CD14-positive monocyte (primary cell): Measurements from ENCODE around the gene HOXB5. TPM values are rescaled to one million over a fixed set of nuclear protein-coding genes. Genes with fewer than 3 reads are reported as not detected.

ENCODE experiments used
- DNase-seq, 3 donors: peaks; one replicate each; pipeline ENCODE4 v3.0.0-alpha.2; 2011 to 2022
- H2AFZ ChIP-seq: 2 replicates; pipeline ENCODE4 v1.6.0; 2012; ENCODE audit warnings: mild to moderate bottlenecking, low read depth, low read length, inconsistent platforms; ENCODE audit not compliant: insufficient read depth, poor library complexity, severe bottlenecking
- H3K27ac ChIP-seq, 2 donors: 1 replicate in 1 of 2; 2 replicates in 1 of 2; pipeline ENCODE4 v1.5.1; 2012 to 2013; ENCODE audit warnings: low read length in 2 of 2, control low read depth in 1 of 2, inconsistent platforms in 1 of 2, low read depth in 1 of 2, mild to moderate bottlenecking in 1 of 2
- H3K27me3 ChIP-seq, 2 donors: one replicate each; pipeline versions ENCODE4 v1.6.0 to v1.6.1; 2011 to 2013; ENCODE audit warnings: low read length in 2 of 2; ENCODE audit not compliant: control insufficient read depth in 2 of 2, insufficient read depth in 2 of 2
- H3K36me3 ChIP-seq, 2 donors: replicated peaks in 1 of 2; 1 replicate in 1 of 2; 2 replicates in 1 of 2; pipeline versions ENCODE4 v1.5.1 to v1.6.1; 2012 to 2013; ENCODE audit warnings: low read length in 2 of 2, control low read depth in 1 of 2, inconsistent platforms in 1 of 2, mild to moderate bottlenecking in 1 of 2; ENCODE audit not compliant: insufficient read depth in 2 of 2, control insufficient read depth in 1 of 2
- H3K4me1 ChIP-seq, 2 donors: 1 replicate in 1 of 2; 2 replicates in 1 of 2; pipeline versions ENCODE4 v1.5.1 to v1.6.1; 2012 to 2013; ENCODE audit warnings: low read length in 2 of 2, control low read depth in 1 of 2, inconsistent platforms in 1 of 2, mild to moderate bottlenecking in 1 of 2, moderate library complexity in 1 of 2; ENCODE audit not compliant: insufficient read depth in 2 of 2, control insufficient read depth in 1 of 2
- H3K4me2 ChIP-seq: replicated peaks from 2 replicates; pipeline ENCODE3; 2012; ENCODE audit warnings: low read length, moderate library complexity, mild to moderate bottlenecking; ENCODE audit not compliant: poor library complexity, severe bottlenecking; ENCODE audit errors: extremely low read depth
- H3K4me3 ChIP-seq, 3 experiments: fragments of 200-600 bp in 1 of 3; sonication (generic) in 1 of 3; replicated peaks in 1 of 3; 1 replicate in 2 of 3; 2 replicates in 1 of 3; pipeline ENCODE4 v1.5.1; 2011 to 2013; ENCODE audit warnings: low read length in 3 of 3, mild to moderate bottlenecking in 3 of 3, control low read depth in 2 of 3, low read depth in 2 of 3, inconsistent platforms in 1 of 3, moderate library complexity in 1 of 3
- H3K79me2 ChIP-seq: 2 replicates; pipeline ENCODE4 v1.6.0; 2012; ENCODE audit warnings: mild to moderate bottlenecking, control low read depth, inconsistent platforms, low read length, moderate library complexity; ENCODE audit not compliant: insufficient read depth
- H3K9ac ChIP-seq: 2 replicates; pipeline ENCODE4 v1.6.0; 2017; ENCODE audit warnings: low read length, mild to moderate bottlenecking; ENCODE audit not compliant: insufficient read depth, poor library complexity, severe bottlenecking
- H3K9me3 ChIP-seq, 2 donors: replicated peaks in 1 of 2; 1 replicate in 1 of 2; 2 replicates in 1 of 2; pipeline versions ENCODE4 v1.5.1 to v1.6.1; 2012 to 2013; ENCODE audit warnings: low read length in 2 of 2, control low read depth in 1 of 2; ENCODE audit not compliant: control insufficient read depth in 1 of 2, insufficient read depth in 1 of 2
- H4K20me1 ChIP-seq: 2 replicates; pipeline ENCODE4 v1.6.0; 2012; ENCODE audit warnings: mild to moderate bottlenecking, low read length, control low read depth, moderate library complexity; ENCODE audit not compliant: insufficient read depth
- H3K27ac Mint-ChIP-seq, 7 donors: one replicate each; pipeline ENCODE4 v1.8.0; 2020; ENCODE audit warnings: mild to moderate bottlenecking in 7 of 7, mixed read lengths in 7 of 7, moderate library complexity in 6 of 7, inconsistent platforms in 2 of 7
- H3K27me3 Mint-ChIP-seq, 3 donors: one replicate each; pipeline ENCODE4 v1.8.0; 2021 to 2022; ENCODE audit warnings: low read depth in 3 of 3, mild to moderate bottlenecking in 3 of 3, mixed read lengths in 3 of 3, moderate library complexity in 3 of 3, inconsistent platforms in 1 of 3
- H3K36me3 Mint-ChIP-seq, 2 donors: one replicate each; pipeline ENCODE4 v1.8.0; 2020; ENCODE audit warnings: mixed read lengths in 2 of 2, inconsistent platforms in 1 of 2, mild to moderate bottlenecking in 1 of 2
- H3K4me1 Mint-ChIP-seq: one replicate; pipeline ENCODE4 v1.8.0; 2020; ENCODE audit warnings: mild to moderate bottlenecking, mixed read lengths
- H3K4me3 Mint-ChIP-seq, 2 donors: one replicate each; pipeline ENCODE4 v1.8.0; 2020; ENCODE audit warnings: mild to moderate bottlenecking in 2 of 2, mixed read lengths in 2 of 2, moderate library complexity in 1 of 2
- H3K9me3 Mint-ChIP-seq, 7 donors: one replicate each; pipeline ENCODE4 v1.8.0; 2020 to 2022; ENCODE audit warnings: mixed read lengths in 7 of 7, mild to moderate bottlenecking in 6 of 7, moderate library complexity in 6 of 7, inconsistent platforms in 2 of 7
- WGBS: methylation state at CpG from one replicate; pipeline ENCODE4 v1.1.5; 2013; ENCODE audit warnings: missing lambda C conversion rate; ENCODE audit not compliant: insufficient coverage; 5-methylcytosine and 5-hydroxymethylcytosine counted together
- intact Hi-C, 2 donors: fragments of 100-400 bp; cut with micrococcal nuclease; formaldehyde crosslinking; loops; one replicate each; pipeline versions ENCODE4 v1.15.0 to v1.15.1; 2023
- polyA plus RNA-seq, 3 donors: library from polyadenylated mRNA; depleted of rRNA in 1 of 3; unstranded in 2 of 3; stranded (reverse) in 1 of 3; fragments of 300-500 nt in 2 of 3; fragments of >200 nt in 1 of 3; fragmentation: Illumina TruSeq in 2 of 3; gene quantifications; 1 replicate in 2 of 3; 2 replicates in 1 of 3; pipeline ENCODE4 v1.2.3, GENCODE V29; 2012 to 2021
- TF ChIP-seq, protein P1 (sequence below): fragments of 200-600 bp; IDR thresholded peaks from one replicate; pipeline ENCODE4 v1.8.0; 2022; ENCODE audit warnings: antibody characterized with exemption, mild to moderate bottlenecking

HOXB5 gene
- polyA plus RNA-seq, 3 donors, result not detected

DNA sequence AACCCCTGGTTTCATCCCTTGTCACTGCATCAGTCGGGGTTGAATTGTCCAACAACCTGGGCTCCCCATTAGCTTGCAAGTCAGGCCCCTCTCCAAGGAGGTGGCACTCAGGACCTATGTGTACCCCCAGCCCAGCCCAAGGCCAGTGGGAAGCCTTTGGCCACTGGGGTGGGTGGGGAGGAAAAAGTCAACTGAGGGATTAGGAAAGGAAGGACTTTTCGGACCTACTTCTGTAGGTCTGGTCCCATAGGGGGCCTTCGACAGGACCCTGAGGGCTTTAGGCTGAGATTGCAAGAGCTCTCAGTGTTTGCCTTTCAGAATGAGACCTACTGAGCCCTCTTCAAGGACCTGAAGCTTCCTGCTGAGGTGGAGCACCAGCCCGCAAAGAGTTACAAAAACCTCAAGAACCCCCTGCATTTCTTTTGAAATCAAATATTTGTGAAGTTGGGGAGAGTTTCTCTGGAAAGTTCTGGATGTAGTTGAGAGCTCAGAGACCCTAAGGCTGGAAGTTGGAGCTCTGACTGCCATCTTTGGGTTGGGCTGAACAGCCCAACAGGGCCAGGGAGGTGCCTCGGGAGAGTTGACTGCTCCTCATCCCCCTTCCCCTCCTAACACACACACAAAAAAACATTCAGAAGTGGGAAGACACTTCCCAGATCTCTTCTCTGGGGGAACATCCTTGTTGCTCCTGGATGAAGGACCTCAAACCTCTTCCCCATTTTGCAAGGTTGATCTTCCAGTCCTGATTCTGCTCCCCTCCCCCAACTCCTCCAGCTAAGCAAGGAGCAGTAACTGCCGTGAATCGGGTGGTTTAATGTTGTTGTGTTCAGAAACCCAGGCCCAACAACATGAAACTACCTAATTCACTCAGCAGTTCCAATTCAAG, 38.4 kb upstream of the HOXB5 start:
- Histone ChIP-seq H3K27ac (no peak overlapping the region), H3K79me2 (no peaks in the 10 kb centered on the region), H3K4me1 (no peaks in the 10 kb centered on the region), H3K9me3 (peaks cover 0 to 13% of the 10 kb centered on the region in 2 donors), H4K20me1 (no peaks in the 10 kb centered on the region), H3K36me3 (no peaks in the 10 kb centered on the region), H3K27me3 (peaks cover 68 to 100% of the 10 kb centered on the region in 2 donors), H2AFZ (no peak overlapping the region), H3K9ac (no peak overlapping the region), H3K4me3 (no peak overlapping the region), H3K4me2 (no peak overlapping the region)
- TF ChIP-seq, protein P1, sequence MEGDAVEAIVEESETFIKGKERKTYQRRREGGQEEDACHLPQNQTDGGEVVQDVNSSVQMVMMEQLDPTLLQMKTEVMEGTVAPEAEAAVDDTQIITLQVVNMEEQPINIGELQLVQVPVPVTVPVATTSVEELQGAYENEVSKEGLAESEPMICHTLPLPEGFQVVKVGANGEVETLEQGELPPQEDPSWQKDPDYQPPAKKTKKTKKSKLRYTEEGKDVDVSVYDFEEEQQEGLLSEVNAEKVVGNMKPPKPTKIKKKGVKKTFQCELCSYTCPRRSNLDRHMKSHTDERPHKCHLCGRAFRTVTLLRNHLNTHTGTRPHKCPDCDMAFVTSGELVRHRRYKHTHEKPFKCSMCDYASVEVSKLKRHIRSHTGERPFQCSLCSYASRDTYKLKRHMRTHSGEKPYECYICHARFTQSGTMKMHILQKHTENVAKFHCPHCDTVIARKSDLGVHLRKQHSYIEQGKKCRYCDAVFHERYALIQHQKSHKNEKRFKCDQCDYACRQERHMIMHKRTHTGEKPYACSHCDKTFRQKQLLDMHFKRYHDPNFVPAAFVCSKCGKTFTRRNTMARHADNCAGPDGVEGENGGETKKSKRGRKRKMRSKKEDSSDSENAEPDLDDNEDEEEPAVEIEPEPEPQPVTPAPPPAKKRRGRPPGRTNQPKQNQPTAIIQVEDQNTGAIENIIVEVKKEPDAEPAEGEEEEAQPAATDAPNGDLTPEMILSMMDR, result no peak
- peaks cover 0 to 4% of the 10 kb centered on the region in 2 donors for H3K36me3 Mint-ChIP-seq
- peaks cover 94 to 99% (median 99%) of the 10 kb centered on the region in 3 donors for H3K27me3 Mint-ChIP-seq
- H3K4me1 Mint-ChIP-seq, result peaks cover 4% of the 10 kb centered on the region
- intact Hi-C loops, result no loop called here
- WGBS, result 85% methylated on average over 4 of the region's 7 CpGs
- H3K4me3 Mint-ChIP-seq, result peak overlapping the region in 1 of 2 donors; percentile 76
- DNase-seq, result no peak
- peaks cover 0 to 20% (median 11%) of the 10 kb centered on the region in 7 donors for H3K9me3 Mint-ChIP-seq
- peak overlapping the region in 1 of 7 donors; percentile 12 for H3K27ac Mint-ChIP-seq

DNA sequence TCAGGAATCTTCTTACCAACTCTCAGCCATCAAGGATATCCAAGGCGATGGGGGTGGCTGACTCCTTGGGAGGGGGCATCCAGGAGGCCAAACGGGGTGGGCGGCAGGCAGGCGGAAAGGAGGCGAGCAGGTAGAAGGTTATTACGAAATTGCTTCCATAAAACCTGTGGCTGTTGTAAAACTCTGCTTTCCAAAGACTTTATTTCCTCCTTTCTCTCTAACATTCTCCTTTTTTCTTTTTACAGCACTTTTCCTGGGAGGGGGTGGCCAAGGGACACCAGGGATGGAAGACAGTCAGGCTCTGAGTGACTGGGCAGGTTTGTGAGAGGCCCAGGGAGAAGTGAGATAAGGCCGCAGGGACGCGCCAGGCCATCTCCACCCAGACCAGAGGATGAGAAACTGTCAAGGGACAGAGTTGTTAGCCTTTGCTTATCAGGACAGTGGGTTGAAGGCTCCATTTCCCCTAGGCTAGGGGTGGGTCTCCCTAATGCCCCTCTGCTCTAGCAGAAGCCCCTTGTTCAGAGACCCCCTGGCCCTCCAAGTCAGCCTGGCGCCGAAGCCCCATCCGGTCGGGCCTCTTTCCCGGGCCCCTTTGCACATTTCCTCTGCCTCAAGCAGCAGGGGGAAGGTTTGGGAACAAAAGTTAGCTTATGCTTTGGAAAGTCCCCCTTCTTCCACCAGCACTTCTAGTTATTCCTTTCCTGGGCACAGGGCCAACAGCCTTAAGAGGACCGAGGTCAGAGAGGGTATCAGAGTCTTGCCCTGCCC, 37.5 kb upstream of the HOXB5 start:
- peaks cover 0 to 15% (median 11%) of the 10 kb centered on the region in 7 donors for H3K9me3 Mint-ChIP-seq
- H3K4me3 Mint-ChIP-seq, result peak overlapping the region in 1 of 2 donors; percentile 76
- no peak for DNase-seq
- H3K4me1 Mint-ChIP-seq, result peaks cover 2% of the 10 kb centered on the region
- 66% methylated on average over 3 of the region's 15 CpGs for WGBS
- intact Hi-C loops, result no loop called here
- no peak overlapping the region for H3K4me2 ChIP-seq
- no peak overlapping the region for H3K27ac ChIP-seq
- no peak overlapping the region for H2AFZ ChIP-seq
- H3K27me3 ChIP-seq, result peaks cover 64 to 100% of the 10 kb centered on the region in 2 donors
- no peaks in the 10 kb centered on the region for H3K79me2 ChIP-seq
- peaks cover 0 to 3% of the 10 kb centered on the region in 2 donors for H3K36me3 Mint-ChIP-seq
- no peaks in the 10 kb centered on the region for H3K4me1 ChIP-seq
- no peaks in the 10 kb centered on the region for H4K20me1 ChIP-seq
- H3K4me3 ChIP-seq, result no peak overlapping the region
- peaks cover 0 to 11% of the 10 kb centered on the region in 2 donors for H3K9me3 ChIP-seq
- H3K27me3 Mint-ChIP-seq, result peaks cover 94 to 99% (median 98%) of the 10 kb centered on the region in 3 donors
- H3K36me3 ChIP-seq, result no peaks in the 10 kb centered on the region
- H3K9ac ChIP-seq, result no peak overlapping the region
- TF ChIP-seq, protein P1, result no peak
- H3K27ac Mint-ChIP-seq, result no peak overlapping the region
